GM10847 (cell line): ENCODE results near the gene EIF3A.
A peak's percentile ranks its signal among the peaks of the same experiment; 100 is the strongest.

Experiments
- POLR2A ChIP-seq: IDR thresholded peaks from 2 replicates; pipeline ENCODE4 v1.6.1; 2011; ENCODE audit not compliant: insufficient read length; ENCODE audit errors: extremely low read depth

Gene EIF3A

GRCh38 chr10:119080521-119081259 is at the start of gene EIF3A:
TSS of gene EIF3A (minus strand) at chr10:119080817. CDS start at chr10:119080676, 141 bp downstream.
- peak; percentile 96 for TF ChIP-seq POLR2A

GRCh38 chr10:119129721-119130120 is 49.1 kb upstream of the EIF3A start:
- TF ChIP-seq POLR2A: no peak

- TF ChIP-seq POLR2A: no peak
Observed at GRCh38 chr10:119125942-119126341, 45.3 kb upstream of the EIF3A start.

- TF ChIP-seq POLR2A: no peak
Observed at GRCh38 chr10:119120875-119121274, 40.3 kb upstream of the EIF3A start.

- no peak for TF ChIP-seq POLR2A
Observed at GRCh38 chr10:119120413-119120867, 39.8 kb upstream of the EIF3A start.

GRCh38 chr10:119119400-119119799 is 38.8 kb upstream of the EIF3A start:
- TF ChIP-seq POLR2A: no peak

GRCh38 chr10:119118231-119118630 is 37.6 kb upstream of the EIF3A start:
- no peak for TF ChIP-seq POLR2A

GRCh38 chr10:119116326-119116951 is 35.8 kb upstream of the EIF3A start:
- no peak for TF ChIP-seq POLR2A

GRCh38 chr10:119115926-119116325 is 35.3 kb upstream of the EIF3A start:
- no peak for TF ChIP-seq POLR2A

- TF ChIP-seq POLR2A: no peak
Observed at GRCh38 chr10:119113751-119114732, 33.4 kb upstream of the EIF3A start.

- no peak for TF ChIP-seq POLR2A
Observed at GRCh38 chr10:119112056-119112455, 31.4 kb upstream of the EIF3A start.

- TF ChIP-seq POLR2A: no peak
Observed at GRCh38 chr10:119105155-119105554, 24.5 kb upstream of the EIF3A start.

- no peak for TF ChIP-seq POLR2A
Observed at GRCh38 chr10:119104654-119105015, 24.0 kb upstream of the EIF3A start.

GRCh38 chr10:119103903-119104653 is 23.5 kb upstream of the EIF3A start, which contains the start of gene DENND10:
TSS of gene DENND10 (plus strand) at chr10:119104113. CDS start at chr10:119104143, 30 bp downstream.
- TF ChIP-seq POLR2A: peak; percentile 81
